HL-60 (cell line): ENCODE measurements around the gene KCNJ9.

Experiments used
- DNase-seq, 2 experiments: peaks; one replicate each; pipeline ENCODE4 v3.0.0-alpha.2; 2010 to 2020; ENCODE audit warnings: low read depth in 1 of 2, low spot score in 1 of 2
- H3K27ac ChIP-seq: fragments of 250-450 bp; sonication (Bioruptor Pico); replicated peaks from 2 replicates; pipeline ENCODE4 v1.5.1; 2020; ENCODE audit warnings: mild to moderate bottlenecking, moderate library complexity
- H3K27me3 ChIP-seq: fragments of 250-450 bp; sonication (Bioruptor Pico); 2 replicates; pipeline ENCODE4 v1.5.1; 2021; ENCODE audit warnings: mild to moderate bottlenecking, moderate library complexity; ENCODE audit not compliant: insufficient read depth, poor library complexity, severe bottlenecking
- H3K4me3 ChIP-seq: replicated peaks from 2 replicates; pipeline ENCODE4 v1.5.1; 2011; ENCODE audit warnings: mild to moderate bottlenecking, control low read depth, low read length; ENCODE audit not compliant: insufficient read depth
- GABPA ChIP-seq: IDR thresholded peaks from 2 replicates; pipeline ENCODE4 v1.6.1; 2012; ENCODE audit warnings: low read depth
- POLR2AphosphoS5 ChIP-seq: IDR thresholded peaks from 2 replicates; pipeline ENCODE4 v1.6.1; 2012; ENCODE audit warnings: low read depth
- SPI1 ChIP-seq: IDR thresholded peaks from 2 replicates; pipeline ENCODE4 v1.6.1; 2012; ENCODE audit warnings: low read depth, mild to moderate bottlenecking, borderline replicate concordance
- TF ChIP-seq, protein P1 (sequence below): IDR thresholded peaks from one replicate; pipeline ENCODE4 v1.5.1; 2011; ENCODE audit warnings: low read length, control low read depth, inconsistent platforms; ENCODE audit not compliant: insufficient read depth
- TF ChIP-seq, protein P2 (sequence below): IDR thresholded peaks from 2 replicates; pipeline ENCODE4 v1.6.1; 2012; ENCODE audit warnings: low read depth; ENCODE audit not compliant: insufficient replicate concordance

The KCNJ9 gene

DNA sequence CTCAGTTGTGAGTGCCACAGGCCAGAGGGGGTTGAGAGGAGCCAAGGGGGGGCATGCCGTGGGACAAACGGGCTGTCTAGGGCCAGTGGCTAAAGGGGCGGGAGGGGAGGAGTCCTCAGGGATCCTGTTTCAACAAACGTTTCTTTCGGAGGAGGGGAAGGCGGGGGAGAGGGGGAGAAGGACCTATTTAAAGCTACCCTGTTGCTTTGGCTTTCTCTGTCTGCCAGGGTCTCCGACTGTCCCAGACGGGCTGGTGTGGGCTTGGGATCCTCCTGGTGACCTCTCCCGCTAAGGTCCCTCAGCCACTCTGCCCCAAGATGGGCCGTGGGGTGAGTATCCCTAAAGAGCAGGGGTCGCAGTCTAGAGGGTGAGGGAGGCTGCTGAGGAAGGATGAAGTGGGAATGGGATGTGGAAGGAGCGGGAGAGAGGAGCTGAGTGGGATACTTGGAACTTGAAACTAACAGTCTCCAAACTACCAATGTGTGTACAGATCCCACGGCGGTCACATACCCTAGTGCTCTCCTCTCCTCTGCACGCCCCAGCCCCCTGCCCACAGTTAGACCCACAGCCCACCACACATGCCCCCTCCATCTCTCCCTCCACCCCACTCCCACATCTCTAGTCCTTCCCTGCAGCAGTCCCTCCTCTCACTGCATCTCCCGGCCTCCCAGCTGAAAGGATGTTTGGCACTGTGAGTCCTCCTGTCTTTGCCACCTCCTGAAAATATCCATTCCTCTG is 34.4 kb downstream of the KCNJ9 start, which contains the start of gene ATP1A2:
Gene ATP1A2, plus strand, starts transcription at position 215 of the 738 bp plus-strand sequence. Its CDS starts 103 bp downstream, at position 318.
- no peak for DNase-seq
- Histone ChIP-seq H3K4me3 (no peak within 1 kb of the TSS), H3K27ac (no peak within 1 kb of the TSS), H3K27me3 (no peaks in the 10 kb centered on the region)
- TF ChIP-seq, protein P1, sequence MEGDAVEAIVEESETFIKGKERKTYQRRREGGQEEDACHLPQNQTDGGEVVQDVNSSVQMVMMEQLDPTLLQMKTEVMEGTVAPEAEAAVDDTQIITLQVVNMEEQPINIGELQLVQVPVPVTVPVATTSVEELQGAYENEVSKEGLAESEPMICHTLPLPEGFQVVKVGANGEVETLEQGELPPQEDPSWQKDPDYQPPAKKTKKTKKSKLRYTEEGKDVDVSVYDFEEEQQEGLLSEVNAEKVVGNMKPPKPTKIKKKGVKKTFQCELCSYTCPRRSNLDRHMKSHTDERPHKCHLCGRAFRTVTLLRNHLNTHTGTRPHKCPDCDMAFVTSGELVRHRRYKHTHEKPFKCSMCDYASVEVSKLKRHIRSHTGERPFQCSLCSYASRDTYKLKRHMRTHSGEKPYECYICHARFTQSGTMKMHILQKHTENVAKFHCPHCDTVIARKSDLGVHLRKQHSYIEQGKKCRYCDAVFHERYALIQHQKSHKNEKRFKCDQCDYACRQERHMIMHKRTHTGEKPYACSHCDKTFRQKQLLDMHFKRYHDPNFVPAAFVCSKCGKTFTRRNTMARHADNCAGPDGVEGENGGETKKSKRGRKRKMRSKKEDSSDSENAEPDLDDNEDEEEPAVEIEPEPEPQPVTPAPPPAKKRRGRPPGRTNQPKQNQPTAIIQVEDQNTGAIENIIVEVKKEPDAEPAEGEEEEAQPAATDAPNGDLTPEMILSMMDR = no peak
- TF ChIP-seq SPI1 = no peak
- TF ChIP-seq POLR2AphosphoS5 = no peak
- TF ChIP-seq, protein P2, sequence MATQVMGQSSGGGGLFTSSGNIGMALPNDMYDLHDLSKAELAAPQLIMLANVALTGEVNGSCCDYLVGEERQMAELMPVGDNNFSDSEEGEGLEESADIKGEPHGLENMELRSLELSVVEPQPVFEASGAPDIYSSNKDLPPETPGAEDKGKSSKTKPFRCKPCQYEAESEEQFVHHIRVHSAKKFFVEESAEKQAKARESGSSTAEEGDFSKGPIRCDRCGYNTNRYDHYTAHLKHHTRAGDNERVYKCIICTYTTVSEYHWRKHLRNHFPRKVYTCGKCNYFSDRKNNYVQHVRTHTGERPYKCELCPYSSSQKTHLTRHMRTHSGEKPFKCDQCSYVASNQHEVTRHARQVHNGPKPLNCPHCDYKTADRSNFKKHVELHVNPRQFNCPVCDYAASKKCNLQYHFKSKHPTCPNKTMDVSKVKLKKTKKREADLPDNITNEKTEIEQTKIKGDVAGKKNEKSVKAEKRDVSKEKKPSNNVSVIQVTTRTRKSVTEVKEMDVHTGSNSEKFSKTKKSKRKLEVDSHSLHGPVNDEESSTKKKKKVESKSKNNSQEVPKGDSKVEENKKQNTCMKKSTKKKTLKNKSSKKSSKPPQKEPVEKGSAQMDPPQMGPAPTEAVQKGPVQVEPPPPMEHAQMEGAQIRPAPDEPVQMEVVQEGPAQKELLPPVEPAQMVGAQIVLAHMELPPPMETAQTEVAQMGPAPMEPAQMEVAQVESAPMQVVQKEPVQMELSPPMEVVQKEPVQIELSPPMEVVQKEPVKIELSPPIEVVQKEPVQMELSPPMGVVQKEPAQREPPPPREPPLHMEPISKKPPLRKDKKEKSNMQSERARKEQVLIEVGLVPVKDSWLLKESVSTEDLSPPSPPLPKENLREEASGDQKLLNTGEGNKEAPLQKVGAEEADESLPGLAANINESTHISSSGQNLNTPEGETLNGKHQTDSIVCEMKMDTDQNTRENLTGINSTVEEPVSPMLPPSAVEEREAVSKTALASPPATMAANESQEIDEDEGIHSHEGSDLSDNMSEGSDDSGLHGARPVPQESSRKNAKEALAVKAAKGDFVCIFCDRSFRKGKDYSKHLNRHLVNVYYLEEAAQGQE = no peak
- no peak for TF ChIP-seq GABPA

DNA sequence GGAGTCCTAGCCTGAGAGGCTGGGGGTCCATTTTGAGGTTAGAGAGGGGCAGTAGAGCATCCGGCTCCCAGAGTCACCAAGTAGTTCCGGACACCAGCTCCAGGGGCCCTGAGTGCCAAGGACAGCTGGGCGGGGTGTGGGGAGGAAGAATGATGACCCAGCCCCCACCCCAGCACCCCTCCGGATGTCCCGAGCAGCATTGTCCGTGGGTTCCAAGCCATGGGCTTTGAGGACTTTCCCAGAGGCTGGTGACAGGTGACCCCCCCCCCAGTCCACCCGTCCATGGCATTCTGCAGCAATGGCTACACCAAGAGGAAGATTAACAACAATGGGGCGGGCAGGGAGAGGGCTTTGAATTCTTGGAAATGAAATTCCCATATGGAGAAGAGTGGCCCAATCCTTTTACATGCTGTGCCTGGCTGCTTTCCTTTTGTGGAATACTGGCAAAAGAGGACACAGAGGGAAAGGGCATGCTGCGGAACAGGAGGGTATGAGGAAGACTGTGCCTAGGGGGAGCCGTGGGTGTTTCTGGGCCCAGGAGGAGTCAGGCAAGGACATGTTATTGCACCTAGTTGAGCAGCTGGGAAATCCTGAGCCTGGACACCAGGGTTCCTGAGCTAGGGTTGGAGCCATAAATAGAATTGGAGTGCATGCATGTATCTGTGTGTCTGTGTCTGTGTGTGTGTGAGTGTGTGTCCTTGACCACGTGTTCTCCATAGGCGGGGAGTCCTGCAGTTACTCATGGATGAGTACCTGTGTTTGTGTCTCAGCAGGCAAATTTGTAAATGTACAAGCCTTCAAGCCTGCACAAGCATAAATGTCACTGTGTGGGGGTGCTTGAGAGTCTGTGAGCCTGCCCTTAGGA is 35.2 kb downstream of the KCNJ9 start:
- TF ChIP-seq POLR2AphosphoS5 = no peak
- Histone ChIP-seq H3K27me3 (no peaks in the 10 kb centered on the region), H3K27ac (no peak overlapping the region), H3K4me3 (no peak overlapping the region)
- DNase-seq = no peak

DNA sequence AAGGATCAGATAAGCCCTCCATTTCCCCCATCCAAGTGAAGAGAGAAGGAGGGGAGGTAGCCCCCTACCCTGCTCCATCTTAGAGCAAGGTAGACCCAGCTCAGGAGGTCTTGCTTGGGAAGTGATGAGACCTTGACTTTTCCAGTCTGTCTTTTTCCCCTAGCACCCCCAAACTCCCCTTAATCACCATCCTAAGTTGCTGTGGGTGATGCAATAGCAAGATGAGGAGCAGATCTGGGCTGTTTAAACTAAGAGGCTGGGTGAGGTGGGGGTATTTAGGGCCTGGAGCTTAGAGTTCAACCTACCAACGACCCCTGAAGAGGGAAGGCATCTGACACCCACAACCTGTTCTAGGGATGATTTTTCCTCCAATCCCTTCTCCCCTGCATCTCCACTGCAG is 36.0 kb downstream of the KCNJ9 start:
- TF ChIP-seq POLR2AphosphoS5 = no peak
- no peak for TF ChIP-seq GABPA
- TF ChIP-seq SPI1 = no peak
- TF ChIP-seq, protein P2 = no peak
- TF ChIP-seq, protein P1 = no peak
- H3K4me3 ChIP-seq = no peak overlapping the region
- H3K27me3 ChIP-seq = no peaks in the 10 kb centered on the region

DNA sequence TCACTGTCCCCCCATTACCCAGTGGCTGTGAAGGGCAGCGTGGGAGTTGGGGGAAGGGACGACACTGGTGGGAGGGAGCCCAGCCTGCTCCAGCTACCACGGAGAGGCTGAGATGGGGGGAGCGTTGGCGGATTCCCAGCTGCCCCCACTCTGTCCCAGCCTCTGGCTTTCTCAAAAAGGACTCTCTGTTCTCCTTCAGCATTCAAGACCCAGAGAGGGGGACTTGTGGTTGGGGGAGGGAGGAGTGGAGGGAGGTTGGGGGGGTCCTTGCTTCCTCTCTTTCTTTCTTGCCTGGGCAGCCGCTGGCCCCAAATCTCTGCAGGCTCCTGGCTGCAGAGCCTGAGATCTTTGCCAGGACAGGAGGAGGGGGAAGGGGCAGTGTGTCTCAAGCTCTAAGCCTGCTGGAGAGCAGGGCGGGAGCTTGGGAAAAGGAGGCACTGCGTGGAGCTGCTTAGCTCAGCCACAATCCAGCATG is 36.4 kb downstream of the KCNJ9 start:
- TF ChIP-seq, protein P1 = no peak
- TF ChIP-seq GABPA = no peak
- TF ChIP-seq POLR2AphosphoS5 = no peak
- TF ChIP-seq, protein P2 = no peak
- no peak for TF ChIP-seq SPI1
- no peak for DNase-seq
- no peaks in the 10 kb centered on the region for H3K27me3 ChIP-seq
- H3K4me3 ChIP-seq = no peak overlapping the region
- no peak overlapping the region for H3K27ac ChIP-seq

More for the DNA sequence above, 36.0 kb downstream of the KCNJ9 start:
- H3K27ac ChIP-seq = no peak overlapping the region
- DNase-seq = no peak
